SJCRH30 (cell line): ENCODE measurements around the gene NHLRC2. TPM values are rescaled to one million over a fixed set of nuclear protein-coding genes. Genes with fewer than 3 reads are reported as not detected.

Source experiments
- DNase-seq, 2 experiments: peaks; one replicate each; pipeline ENCODE4 v3.0.0-alpha.2; 2015 to 2020
- H3K27ac ChIP-seq: fragments of 250-450 bp; sonication (Bioruptor Pico); 2 replicates; pipeline ENCODE4 v1.5.1; 2020; ENCODE audit warnings: mild to moderate bottlenecking, moderate library complexity
- H3K27me3 ChIP-seq: fragments of 250-450 bp; sonication (Bioruptor Pico); 2 replicates; pipeline ENCODE4 v1.5.1; 2020; ENCODE audit warnings: mild to moderate bottlenecking, moderate library complexity
- H3K36me3 ChIP-seq: fragments of 250-450 bp; sonication (Bioruptor Pico); 2 replicates; pipeline ENCODE4 v1.5.1; 2020; ENCODE audit warnings: mild to moderate bottlenecking, moderate library complexity
- H3K4me1 ChIP-seq: fragments of 250-450 bp; sonication (Bioruptor Pico); 2 replicates; pipeline ENCODE4 v1.5.1; 2020; ENCODE audit warnings: mild to moderate bottlenecking, moderate library complexity
- H3K4me3 ChIP-seq: fragments of 250-450 bp; sonication (Bioruptor Pico); 2 replicates; pipeline ENCODE4 v1.5.1; 2020; ENCODE audit warnings: mild to moderate bottlenecking, moderate library complexity
- H3K9me3 ChIP-seq: fragments of 250-450 bp; sonication (Bioruptor Pico); replicated peaks from 2 replicates; pipeline ENCODE4 v1.5.1; 2020; ENCODE audit warnings: mild to moderate bottlenecking, moderate library complexity
- total RNA-seq: library from RNA; depleted of rRNA; stranded (reverse); fragments of >200 nt; shearing (Covaris generic); gene quantifications from 2 replicates; pipeline ENCODE4 v1.2.3, GENCODE V29; 2014

The NHLRC2 gene
- total RNA-seq, 1 experiment from 2014 or later: 28.6 TPM

DNA sequence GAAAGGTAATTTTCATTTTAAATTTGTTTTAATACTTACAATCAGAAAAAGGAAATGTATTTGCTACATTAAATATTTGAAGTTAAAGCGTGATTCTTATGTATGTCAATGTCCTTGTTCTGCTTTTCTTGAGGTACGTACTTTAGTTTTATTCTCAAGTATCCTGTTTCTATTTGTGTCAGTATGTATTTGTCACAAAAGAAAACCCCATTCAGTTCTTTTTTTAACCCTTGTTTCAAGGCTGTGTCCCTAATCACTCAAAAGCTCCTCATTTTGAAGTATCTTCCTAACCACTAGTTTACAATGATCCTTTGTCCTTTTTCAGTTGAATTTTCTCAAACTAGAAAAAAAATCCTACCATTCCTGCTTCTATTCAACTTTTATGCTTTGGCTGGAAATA lies 25.2 kb downstream of the NHLRC2 start:
- Histone ChIP-seq H3K4me1 (no peaks in the 10 kb centered on the region), H3K4me3 (no peak overlapping the region), H3K27me3 (no peaks in the 10 kb centered on the region), H3K9me3 (no peaks in the 10 kb centered on the region), H3K27ac (no peak overlapping the region), H3K36me3 (peaks cover 13% of the 10 kb centered on the region)
- DNase-seq: no peak

- Histone ChIP-seq H3K27ac (no peak overlapping the region), H3K4me3 (no peak overlapping the region), H3K27me3 (no peaks in the 10 kb centered on the region), H3K9me3 (no peaks in the 10 kb centered on the region), H3K36me3 (peaks cover 18% of the 10 kb centered on the region), H3K4me1 (no peaks in the 10 kb centered on the region)
- no peak for DNase-seq
These were observed 25.8 kb downstream of the NHLRC2 start for GRCh38 chr10:113880236-113880635.

DNA sequence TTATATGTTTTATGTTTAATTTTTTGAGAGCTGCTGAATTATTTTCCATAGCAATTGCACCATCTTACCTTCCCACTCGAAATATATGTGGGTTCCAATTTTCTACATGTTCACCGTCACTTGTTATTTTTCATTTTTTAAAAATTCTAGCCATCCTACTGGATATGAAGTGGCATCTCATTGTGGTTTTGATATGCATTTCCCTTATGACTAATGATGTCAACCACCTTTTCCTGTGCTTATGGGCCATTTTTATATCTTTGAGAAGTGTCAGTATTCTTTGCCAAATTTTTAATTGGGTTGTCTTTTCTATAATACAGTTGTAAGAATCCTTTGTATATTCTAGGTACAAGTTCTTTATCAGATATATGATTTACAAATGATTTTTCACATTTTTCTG lies 27.8 kb downstream of the NHLRC2 start:
- no peaks in the 10 kb centered on the region for H3K4me1 ChIP-seq
- H3K4me3 ChIP-seq: no peak overlapping the region
- H3K27me3 ChIP-seq: no peaks in the 10 kb centered on the region
- H3K36me3 ChIP-seq: peaks cover 29% of the 10 kb centered on the region
- no peak overlapping the region for H3K27ac ChIP-seq
- no peaks in the 10 kb centered on the region for H3K9me3 ChIP-seq
- no peak for DNase-seq

- H3K9me3 ChIP-seq: 0 out of 2 replicates have a peak, but pooled peaks cover 2% of the 10 kb centered on the region
- peaks cover 27% of the 10 kb centered on the region for H3K36me3 ChIP-seq
- H3K4me3 ChIP-seq: no peak overlapping the region
- no peaks in the 10 kb centered on the region for H3K4me1 ChIP-seq
- H3K27ac ChIP-seq: no peak overlapping the region
- no peak for DNase-seq
- H3K27me3 ChIP-seq: no peaks in the 10 kb centered on the region
These were observed 35.5 kb downstream of the NHLRC2 start for GRCh38 chr10:113889911-113890310.

DNA sequence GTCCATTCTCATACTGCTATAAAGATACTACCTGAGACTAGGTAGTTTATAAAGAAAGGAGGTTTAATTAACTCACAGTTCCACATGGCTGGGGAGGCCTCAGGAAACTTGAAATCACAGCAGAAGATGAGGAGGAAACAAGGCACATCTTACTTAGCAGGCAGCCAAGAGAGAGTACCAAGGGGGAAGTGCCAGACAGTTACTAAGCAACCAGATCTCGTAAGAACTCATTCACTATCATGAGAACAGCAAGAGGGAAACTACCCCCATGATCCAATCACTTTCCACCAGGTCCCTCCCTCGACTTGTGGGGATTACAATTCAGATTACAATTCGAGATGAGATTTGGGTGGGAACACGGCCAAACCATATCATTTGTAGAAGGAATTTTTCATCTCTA lies 36.3 kb downstream of the NHLRC2 start:
- H3K27me3 ChIP-seq: no peaks in the 10 kb centered on the region

DNA sequence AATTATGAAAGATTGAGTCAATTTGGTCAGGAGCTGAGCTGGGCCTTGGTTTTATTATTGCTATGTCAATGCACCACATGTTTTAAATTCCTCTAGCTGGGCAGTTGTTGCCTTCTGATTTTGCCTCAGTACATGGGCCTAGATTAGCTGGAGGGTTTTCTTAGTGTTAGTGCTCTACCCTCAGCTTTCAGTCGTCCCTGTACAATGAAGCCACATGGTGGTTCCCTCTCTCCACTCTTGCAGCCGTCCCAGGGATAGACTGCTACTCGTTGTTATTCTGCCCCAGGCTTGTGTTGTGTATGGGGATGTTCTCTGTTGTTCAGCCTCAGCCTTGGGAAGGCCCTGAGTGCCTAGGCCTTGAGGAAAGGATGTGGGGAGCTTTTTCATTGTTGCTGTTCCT lies 37.0 kb downstream of the NHLRC2 start:
- Histone ChIP-seq H3K27me3 (no peaks in the 10 kb centered on the region), H3K9me3 (0 out of 2 replicates have a peak, but pooled peaks cover 2% of the 10 kb centered on the region), H3K36me3 (peaks cover 13% of the 10 kb centered on the region), H3K4me3 (no peak overlapping the region), H3K27ac (no peak overlapping the region), H3K4me1 (no peaks in the 10 kb centered on the region)
- DNase-seq: no peak

More for the DNA sequence above, 36.3 kb downstream of the NHLRC2 start:
- H3K4me3 ChIP-seq: no peak overlapping the region
- H3K27ac ChIP-seq: no peak overlapping the region
- H3K4me1 ChIP-seq: no peaks in the 10 kb centered on the region
- H3K36me3 ChIP-seq: peaks cover 18% of the 10 kb centered on the region
- 0 out of 2 replicates have a peak, but pooled peaks cover 2% of the 10 kb centered on the region for H3K9me3 ChIP-seq
- DNase-seq: no peak

DNA sequence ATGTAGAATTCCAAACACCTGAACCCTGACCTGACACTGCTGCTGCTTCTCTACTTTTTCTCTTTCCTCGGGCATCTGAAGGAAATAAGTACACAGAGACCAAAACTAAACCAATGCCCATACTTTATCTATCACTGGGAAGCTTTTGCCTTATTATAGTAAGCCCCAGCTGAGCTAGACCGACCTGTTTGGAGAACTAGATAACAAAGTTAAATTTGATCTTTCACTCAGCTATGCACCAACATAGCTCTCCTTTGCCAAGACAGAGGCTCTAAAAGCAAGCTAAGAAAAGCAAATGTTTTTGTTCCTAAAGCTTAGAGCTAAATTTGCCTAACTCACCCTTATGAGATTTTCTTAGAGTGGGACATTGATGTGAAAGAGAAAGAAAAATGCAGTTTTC lies 39.1 kb downstream of the NHLRC2 start:
- Histone ChIP-seq H3K4me3 (no peak overlapping the region), H3K4me1 (no peaks in the 10 kb centered on the region), H3K27ac (no peak overlapping the region), H3K9me3 (0 out of 2 replicates have a peak, but pooled peaks cover 2% of the 10 kb centered on the region), H3K36me3 (peaks cover 10% of the 10 kb centered on the region), H3K27me3 (no peaks in the 10 kb centered on the region)
- no peak for DNase-seq

DNA sequence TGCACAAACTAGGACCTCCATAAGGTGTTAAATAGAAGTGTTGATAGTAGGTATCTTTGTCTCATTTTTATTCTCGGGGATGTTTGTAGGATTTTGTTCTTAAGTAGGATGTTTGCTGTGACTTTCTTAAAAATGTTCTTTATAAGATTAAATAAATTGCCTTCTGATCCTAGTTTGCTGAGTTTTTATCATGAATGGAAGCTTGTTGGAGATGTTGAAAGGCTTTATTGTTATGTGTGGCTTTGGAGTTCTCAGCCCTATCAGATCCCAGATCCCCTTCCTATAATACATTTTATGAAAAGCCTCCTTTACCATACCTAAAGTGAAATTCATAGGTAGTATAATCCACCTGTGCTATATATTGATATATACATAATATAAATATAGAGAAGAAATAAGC lies 40.1 kb downstream of the NHLRC2 start:
- H3K4me1 ChIP-seq: no peaks in the 10 kb centered on the region
- H3K27me3 ChIP-seq: no peaks in the 10 kb centered on the region
- H3K36me3 ChIP-seq: peaks cover 10% of the 10 kb centered on the region
- H3K9me3 ChIP-seq: 0 out of 2 replicates have a peak, but pooled peaks cover 2% of the 10 kb centered on the region
- H3K4me3 ChIP-seq: no peak overlapping the region
- no peak overlapping the region for H3K27ac ChIP-seq
- no peak for DNase-seq

- H3K27ac ChIP-seq: no peak overlapping the region
- DNase-seq: no peak
- 0 out of 2 replicates have a peak, but pooled peaks cover 2% of the 10 kb centered on the region for H3K9me3 ChIP-seq
These were observed 40.6 kb downstream of the NHLRC2 start for GRCh38 chr10:113895018-113895417.

GRCh38 chr10:113897693-113898618 lies 43.5 kb downstream of the NHLRC2 start:
- no peak overlapping the region for H3K4me3 ChIP-seq
- H3K27ac ChIP-seq: no peak overlapping the region
- no peaks in the 10 kb centered on the region for H3K9me3 ChIP-seq
- no peaks in the 10 kb centered on the region for H3K27me3 ChIP-seq
- no peak for DNase-seq
- peaks cover 9% of the 10 kb centered on the region; the same call in 1 of the 2 replicates for H3K36me3 ChIP-seq
- H3K4me1 ChIP-seq: no peaks in the 10 kb centered on the region

More at GRCh38 chr10:113895018-113895417, 40.6 kb downstream of the NHLRC2 start:
- H3K4me3 ChIP-seq: no peak overlapping the region
- H3K4me1 ChIP-seq: no peaks in the 10 kb centered on the region
- H3K27me3 ChIP-seq: no peaks in the 10 kb centered on the region
- H3K36me3 ChIP-seq: peaks cover 10% of the 10 kb centered on the region

DNA sequence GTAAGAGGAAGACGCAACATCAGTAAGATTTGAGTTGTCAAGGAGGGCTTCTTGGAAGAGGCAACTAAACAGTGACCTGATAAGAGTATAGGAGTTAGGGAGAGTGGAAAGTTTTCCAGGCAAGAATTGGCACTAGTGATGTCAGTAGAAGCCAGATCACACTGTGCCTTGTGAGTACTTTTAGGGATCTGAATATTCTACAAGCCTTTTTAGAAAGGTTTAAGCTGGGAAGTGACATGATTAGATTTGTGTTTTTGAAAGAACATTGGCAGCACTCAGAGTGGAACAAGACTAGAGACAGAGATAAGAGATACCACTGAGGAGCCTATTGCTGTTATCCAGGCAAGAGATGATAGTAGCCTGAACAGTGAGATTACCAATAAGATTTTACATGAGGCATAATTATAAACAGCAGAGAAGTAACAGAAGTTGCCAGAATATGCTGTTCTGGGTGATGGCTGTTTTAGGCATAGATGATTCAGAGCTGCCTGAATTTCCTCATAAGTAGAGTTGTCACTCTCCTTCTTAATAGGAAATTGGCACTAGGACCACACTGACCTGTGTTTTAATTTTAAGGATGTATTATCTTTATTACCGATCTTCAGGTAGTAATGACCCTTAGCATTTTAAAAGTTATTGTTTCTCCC lies 45.6 kb downstream of the NHLRC2 start:
- DNase-seq: no peak
- H3K4me3 ChIP-seq: no peak overlapping the region
- no peak overlapping the region for H3K27ac ChIP-seq
- no peaks in the 10 kb centered on the region for H3K27me3 ChIP-seq
- no peaks in the 10 kb centered on the region for H3K9me3 ChIP-seq
- H3K4me1 ChIP-seq: peaks cover 4% of the 10 kb centered on the region; the same call in 1 of the 2 replicates
- peaks cover 21% of the 10 kb centered on the region for H3K36me3 ChIP-seq

GRCh38 chr10:113905756-113906155 lies 51.3 kb downstream of the NHLRC2 start:
- no peaks in the 10 kb centered on the region for H3K27me3 ChIP-seq
- no peak for DNase-seq
- H3K9me3 ChIP-seq: no peaks in the 10 kb centered on the region
- H3K27ac ChIP-seq: no peak overlapping the region
- H3K36me3 ChIP-seq: peaks cover 47% of the 10 kb centered on the region
- peaks cover 15% of the 10 kb centered on the region; the same call in 1 of the 2 replicates for H3K4me1 ChIP-seq
- H3K4me3 ChIP-seq: no peak overlapping the region

GRCh38 chr10:113907166-113907565 lies 52.7 kb downstream of the NHLRC2 start:
- Histone ChIP-seq H3K27ac (peak overlapping the region; percentile 34; the same call in 1 of the 2 replicates), H3K4me1 (peaks cover 15% of the 10 kb centered on the region; the same call in 1 of the 2 replicates), H3K27me3 (no peaks in the 10 kb centered on the region), H3K4me3 (no peak overlapping the region), H3K9me3 (no peaks in the 10 kb centered on the region), H3K36me3 (peaks cover 50% of the 10 kb centered on the region)
- DNase-seq: peak; percentile 8 to 63

- Histone ChIP-seq H3K9me3 (no peaks in the 10 kb centered on the region), H3K4me3 (no peak overlapping the region), H3K27me3 (no peaks in the 10 kb centered on the region), H3K27ac (no peak overlapping the region), H3K4me1 (peaks cover 15% of the 10 kb centered on the region; the same call in 1 of the 2 replicates), H3K36me3 (peaks cover 48% of the 10 kb centered on the region)
- DNase-seq: no peak
These were observed 53.8 kb downstream of the NHLRC2 start for GRCh38 chr10:113908236-113908635.

GRCh38 chr10:113911113-113911512 lies 56.7 kb downstream of the NHLRC2 start:
- DNase-seq: no peak
- Histone ChIP-seq H3K4me3 (no peak overlapping the region), H3K27me3 (no peaks in the 10 kb centered on the region), H3K4me1 (0 out of 2 replicates have a peak, but pooled peaks cover 10% of the 10 kb centered on the region), H3K36me3 (peaks cover 34% of the 10 kb centered on the region), H3K9me3 (no peaks in the 10 kb centered on the region), H3K27ac (no peak overlapping the region)
